Measurements from ENCODE around the gene NCK1.

The NCK1 gene

GRCh38 chr3:136916223-136916622, 54.2 kb downstream of the NCK1 start:
- H3K27ac ChIP-seq: no peak overlapping the region
- H3K36me3 ChIP-seq: no peaks in the 10 kb centered on the region
- H3K27me3 ChIP-seq: no peaks in the 10 kb centered on the region
- no peak for TF ChIP-seq CTCF (IDR thresholded peaks at IDR 0.05)
- no peak overlapping the region for H3K4me3 ChIP-seq (ENCODE audit: low read depth in 1 of 2, low read length in 1 of 2)
- H3K4me1 ChIP-seq (ENCODE audit: control insufficient read depth in 1 of 2, insufficient read depth in 1 of 2, low read depth in 1 of 2, low read length in 1 of 2): peaks cover 5 to 10% of the 10 kb centered on the region in 2 experiments
- H3K9me3 ChIP-seq: no peaks in the 10 kb centered on the region

GRCh38 chr3:136919799-136920580, 58.0 kb downstream of the NCK1 start:
- no peaks in the 10 kb centered on the region for H3K9me3 ChIP-seq
- H3K27ac ChIP-seq: no peak overlapping the region
- H3K4me3 ChIP-seq (ENCODE audit: low read depth in 1 of 2, low read length in 1 of 2): no peak overlapping the region
- H3K27me3 ChIP-seq: no peaks in the 10 kb centered on the region
- TF ChIP-seq CTCF (IDR thresholded peaks at IDR 0.05): no peak
- no peaks in the 10 kb centered on the region for H3K36me3 ChIP-seq
- H3K4me1 ChIP-seq (ENCODE audit: control insufficient read depth in 1 of 2, insufficient read depth in 1 of 2, low read depth in 1 of 2, low read length in 1 of 2): peaks cover 3 to 8% of the 10 kb centered on the region in 2 experiments

- no peak for TF ChIP-seq CTCF (IDR thresholded peaks at IDR 0.05)
- Histone ChIP-seq H3K4me3 (ENCODE audit: low read depth in 1 of 2, low read length in 1 of 2) (no peak overlapping the region), H3K36me3 (no peaks in the 10 kb centered on the region), H3K27ac (no peak overlapping the region), H3K9me3 (no peaks in the 10 kb centered on the region), H3K27me3 (no peaks in the 10 kb centered on the region), H3K4me1 (ENCODE audit: control insufficient read depth in 1 of 2, insufficient read depth in 1 of 2, low read depth in 1 of 2, low read length in 1 of 2) (peaks cover 7 to 12% of the 10 kb centered on the region in 2 experiments)
Measured at GRCh38 chr3:136920904-136921611, 59.0 kb downstream of the NCK1 start.

GRCh38 chr3:136925425-136926190, 63.6 kb downstream of the NCK1 start:
- Histone ChIP-seq H3K27me3 (no peaks in the 10 kb centered on the region), H3K9me3 (no peaks in the 10 kb centered on the region), H3K36me3 (peaks cover 5% of the 10 kb centered on the region), H3K4me3 (ENCODE audit: low read depth in 1 of 2, low read length in 1 of 2) (no peak overlapping the region), H3K27ac (no peak overlapping the region), H3K4me1 (ENCODE audit: control insufficient read depth in 1 of 2, insufficient read depth in 1 of 2, low read depth in 1 of 2, low read length in 1 of 2) (peaks cover 7 to 16% of the 10 kb centered on the region in 2 experiments)
- TF ChIP-seq CTCF (IDR thresholded peaks at IDR 0.05): no peak

GRCh38 chr3:136928240-136928639, 66.2 kb downstream of the NCK1 start:
- no peak overlapping the region for H3K4me3 ChIP-seq (ENCODE audit: low read depth in 1 of 2, low read length in 1 of 2)
- no peak for TF ChIP-seq CTCF (IDR thresholded peaks at IDR 0.05)
- peaks cover 7 to 16% of the 10 kb centered on the region in 2 experiments for H3K4me1 ChIP-seq (ENCODE audit: control insufficient read depth in 1 of 2, insufficient read depth in 1 of 2, low read depth in 1 of 2, low read length in 1 of 2)
- H3K9me3 ChIP-seq: no peaks in the 10 kb centered on the region
- no peak overlapping the region for H3K27ac ChIP-seq
- H3K27me3 ChIP-seq: no peaks in the 10 kb centered on the region
- peaks cover 5% of the 10 kb centered on the region for H3K36me3 ChIP-seq
